Upper lobe of left lung (tissue), 4 donors: Measurements from ENCODE around the gene FOXN4.

Experiments
- CTCF ChIP-seq, 6 experiments: fragments of 450-650 bp in 4 of 6; fragments of 200-600 bp in 2 of 6; sonication (generic) in 2 of 6; IDR thresholded peaks; one replicate each; pipeline ENCODE4 v1.5.1; 2016 to 2019; ENCODE audit warnings: antibody characterized with exemption in 6 of 6
- POLR2A ChIP-seq, 4 donors: fragments of 450-650 bp; IDR thresholded peaks; one replicate each; pipeline ENCODE4 v1.5.1; 2016 to 2017; ENCODE audit warnings: antibody characterized with exemption in 4 of 4, mild to moderate bottlenecking in 2 of 4
- POLR2AphosphoS5 ChIP-seq, 2 donors: sonication (generic); formaldehyde crosslinking; IDR thresholded peaks; one replicate each; pipeline ENCODE4 v1.5.1; 2017; ENCODE audit warnings: antibody characterized with exemption in 2 of 2

GRCh38 chr12:109252799-109253198, 56.3 kb downstream of the FOXN4 start:
- TF ChIP-seq POLR2A (IDR thresholded peaks at IDR 0.05) (no peak), CTCF (IDR thresholded peaks at IDR 0.05) (no peak), POLR2AphosphoS5 (IDR thresholded peaks at IDR 0.05) (no peak)
